Embryonic facial prominence (tissue), 1 donor: ENCODE results near the gene AP2A1.

Experiments used
- DNase-seq: peaks from one replicate; pipeline ENCODE4 v3.0.0-alpha.2; 2016; ENCODE audit errors: extremely low spot score

AP2A1 gene

DNA sequence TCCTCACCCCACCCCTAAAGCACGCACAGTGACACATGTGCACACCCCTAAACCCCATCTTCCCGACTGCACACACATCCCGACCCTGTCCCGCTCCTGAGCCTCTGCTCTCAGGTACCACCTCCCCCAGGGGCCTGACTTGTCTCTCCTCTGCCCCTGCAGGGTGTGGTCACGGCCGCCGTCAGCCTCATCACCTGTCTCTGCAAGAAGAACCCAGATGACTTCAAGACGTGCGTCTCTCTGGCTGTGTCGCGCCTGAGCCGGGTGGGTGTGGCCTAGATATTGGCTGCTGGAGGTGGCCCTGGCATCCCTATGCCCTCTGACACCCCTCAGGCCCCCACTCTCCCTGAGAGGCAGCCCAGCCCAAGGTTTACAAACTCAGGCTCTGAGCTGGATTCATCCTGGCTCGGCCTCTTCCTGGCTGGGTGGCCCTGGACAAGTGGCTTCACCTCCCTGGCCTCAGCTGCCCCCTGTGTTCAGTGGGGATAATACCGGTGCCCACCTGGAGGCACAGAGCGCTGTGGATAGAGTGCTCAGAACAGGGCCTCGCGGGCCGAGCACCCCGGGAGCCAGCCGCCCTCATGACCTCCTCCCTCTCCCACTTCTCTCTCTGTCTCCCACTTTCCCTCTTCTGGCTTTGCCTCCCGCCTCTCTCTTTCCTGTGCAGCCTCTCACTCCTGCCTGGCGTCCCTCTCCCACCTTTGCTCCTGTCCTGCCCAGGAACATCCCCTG, 26.2 kb downstream of the AP2A1 start:
- no peak for DNase-seq

DNA sequence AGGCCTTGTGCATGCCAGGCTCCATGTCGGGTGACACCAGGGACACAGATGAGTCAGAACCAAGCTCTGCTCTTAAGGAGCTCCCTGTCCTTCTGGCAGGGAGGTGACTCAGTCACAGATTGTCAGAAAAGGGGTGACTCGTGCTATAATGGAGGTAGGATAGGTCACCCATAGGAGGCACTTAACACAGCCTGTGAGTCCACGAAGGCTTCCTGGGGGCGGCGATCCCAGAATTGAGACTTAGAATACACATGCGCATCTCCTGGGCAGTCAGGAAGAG, 26.7 kb downstream of the AP2A1 start:
- no peak for DNase-seq

DNA sequence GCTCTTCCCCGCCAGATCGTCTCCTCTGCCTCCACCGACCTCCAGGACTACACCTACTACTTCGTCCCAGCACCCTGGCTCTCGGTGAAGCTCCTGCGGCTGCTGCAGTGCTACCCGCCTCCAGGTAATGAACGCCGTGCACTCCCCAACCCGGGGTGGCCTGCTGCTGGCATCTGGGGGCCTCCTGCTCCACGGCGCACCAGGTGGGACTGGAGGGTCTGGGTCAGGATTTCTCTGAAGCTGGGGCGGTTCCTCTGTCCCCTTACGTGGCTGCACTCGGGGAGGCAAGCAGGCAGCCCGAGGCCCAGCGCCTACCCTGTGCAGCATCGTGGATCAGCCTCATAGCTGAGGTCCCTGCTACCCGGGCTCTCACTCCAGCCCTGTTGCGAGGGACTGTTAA, 28.8 kb downstream of the AP2A1 start:
- no peak for DNase-seq

DNA sequence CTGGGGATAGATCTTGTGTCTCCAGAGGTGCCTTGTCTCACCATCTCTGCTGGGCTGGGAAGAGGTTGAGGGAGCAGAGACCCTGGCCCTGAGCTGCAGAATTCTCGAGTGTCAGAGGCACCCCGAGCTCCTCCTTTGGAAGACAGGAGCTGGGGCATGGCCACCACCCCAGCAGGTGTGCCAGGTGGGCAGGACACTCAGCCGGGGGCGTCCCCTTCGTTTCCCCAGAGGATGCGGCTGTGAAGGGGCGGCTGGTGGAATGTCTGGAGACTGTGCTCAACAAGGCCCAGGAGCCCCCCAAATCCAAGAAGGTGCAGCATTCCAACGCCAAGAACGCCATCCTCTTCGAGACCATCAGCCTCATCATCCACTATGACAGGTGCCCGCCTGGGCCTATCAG, 31.8 kb downstream of the AP2A1 start:
- DNase-seq: no peak

DNA sequence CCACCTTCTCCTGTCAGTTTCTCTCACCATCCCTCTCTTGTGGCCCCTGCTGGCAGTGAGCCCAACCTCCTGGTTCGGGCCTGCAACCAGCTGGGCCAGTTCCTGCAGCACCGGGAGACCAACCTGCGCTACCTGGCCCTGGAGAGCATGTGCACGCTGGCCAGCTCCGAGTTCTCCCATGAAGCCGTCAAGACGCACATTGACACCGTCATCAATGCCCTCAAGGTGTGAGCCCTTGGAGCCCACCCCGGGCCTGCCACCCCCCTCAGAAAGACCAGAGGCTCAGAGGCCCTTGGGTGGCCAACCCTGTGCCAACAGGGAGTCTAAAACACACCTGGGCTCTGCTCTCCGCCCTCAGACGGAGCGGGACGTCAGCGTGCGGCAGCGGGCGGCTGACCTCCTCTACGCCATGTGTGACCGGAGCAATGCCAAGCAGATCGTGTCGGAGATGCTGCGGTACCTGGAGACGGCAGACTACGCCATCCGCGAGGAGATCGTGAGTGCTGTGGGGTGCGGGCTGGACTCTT, 32.5 kb downstream of the AP2A1 start:
- DNase-seq: no peak

- DNase-seq: no peak
These were observed 33.1 kb downstream of the AP2A1 start for GRCh38 chr19:49799798-49800376.

- no peak for DNase-seq
These were observed 34.0 kb downstream of the AP2A1 start for GRCh38 chr19:49800771-49801170.

DNA sequence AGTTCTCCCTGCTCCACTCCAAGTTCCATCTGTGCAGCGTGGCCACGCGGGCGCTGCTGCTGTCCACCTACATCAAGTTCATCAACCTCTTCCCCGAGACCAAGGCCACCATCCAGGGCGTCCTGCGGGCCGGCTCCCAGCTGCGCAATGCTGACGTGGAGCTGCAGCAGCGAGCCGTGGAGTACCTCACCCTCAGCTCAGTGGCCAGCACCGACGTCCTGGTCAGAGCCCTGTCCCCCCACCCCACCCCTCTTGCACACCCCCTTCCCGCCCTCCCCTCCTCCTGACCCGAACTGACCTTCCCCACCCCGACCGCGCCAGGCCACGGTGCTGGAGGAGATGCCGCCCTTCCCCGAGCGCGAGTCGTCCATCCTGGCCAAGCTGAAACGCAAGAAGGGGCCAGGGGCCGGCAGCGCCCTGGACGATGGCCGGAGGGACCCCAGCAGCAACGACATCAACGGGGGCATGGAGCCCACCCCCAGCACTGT, 34.6 kb downstream of the AP2A1 start:
- DNase-seq: no peak

- peak; percentile 69 for DNase-seq
These were observed 35.3 kb downstream of the AP2A1 start for GRCh38 chr19:49801966-49802661.

DNA sequence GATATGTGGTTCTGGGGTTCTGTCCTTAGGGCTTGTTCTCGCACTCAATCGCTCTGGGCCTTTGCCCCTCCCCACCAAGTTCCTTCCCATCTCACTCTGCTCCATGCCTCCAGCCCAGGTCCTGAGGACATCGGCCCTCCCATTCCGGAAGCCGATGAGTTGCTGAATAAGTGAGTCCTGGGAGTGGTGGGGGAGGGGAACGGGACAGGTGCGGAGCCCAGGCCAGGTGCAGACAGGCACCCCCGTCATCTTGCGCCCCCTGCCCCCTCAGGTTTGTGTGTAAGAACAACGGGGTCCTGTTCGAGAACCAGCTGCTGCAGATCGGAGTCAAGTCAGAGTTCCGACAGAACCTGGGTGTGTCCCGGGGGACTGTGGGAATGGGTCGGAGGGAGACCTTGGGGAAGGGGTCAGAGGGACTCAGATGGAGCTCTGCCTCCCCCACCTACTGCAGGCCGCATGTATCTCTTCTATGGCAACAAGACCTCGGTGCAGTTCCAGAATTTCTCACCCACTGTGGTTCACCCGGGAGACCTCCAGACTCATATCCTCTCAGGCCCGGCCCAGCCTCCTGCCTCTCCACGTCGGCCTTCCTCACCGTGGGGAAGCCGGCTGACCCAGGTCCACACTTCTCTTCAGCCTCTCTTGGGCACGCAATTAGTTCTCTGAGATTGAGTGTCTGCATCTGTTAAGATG, 36.2 kb downstream of the AP2A1 start:
- no peak for DNase-seq

GRCh38 chr19:49803529-49803856, 36.7 kb downstream of the AP2A1 start:
- DNase-seq: no peak

GRCh38 chr19:49805822-49806619, 39.2 kb downstream of the AP2A1 start:
- no peak for DNase-seq

GRCh38 chr19:49806620-49806959, 39.8 kb downstream of the AP2A1 start:
- DNase-seq: no peak

GRCh38 chr19:49807058-49807903, 40.5 kb downstream of the AP2A1 start:
- DNase-seq: no peak

- no peak for DNase-seq
These were observed 41.3 kb downstream of the AP2A1 start for GRCh38 chr19:49807904-49808675.

- peak; percentile 89 for DNase-seq
These were observed 41.9 kb downstream of the AP2A1 start for GRCh38 chr19:49808711-49809159.

DNA sequence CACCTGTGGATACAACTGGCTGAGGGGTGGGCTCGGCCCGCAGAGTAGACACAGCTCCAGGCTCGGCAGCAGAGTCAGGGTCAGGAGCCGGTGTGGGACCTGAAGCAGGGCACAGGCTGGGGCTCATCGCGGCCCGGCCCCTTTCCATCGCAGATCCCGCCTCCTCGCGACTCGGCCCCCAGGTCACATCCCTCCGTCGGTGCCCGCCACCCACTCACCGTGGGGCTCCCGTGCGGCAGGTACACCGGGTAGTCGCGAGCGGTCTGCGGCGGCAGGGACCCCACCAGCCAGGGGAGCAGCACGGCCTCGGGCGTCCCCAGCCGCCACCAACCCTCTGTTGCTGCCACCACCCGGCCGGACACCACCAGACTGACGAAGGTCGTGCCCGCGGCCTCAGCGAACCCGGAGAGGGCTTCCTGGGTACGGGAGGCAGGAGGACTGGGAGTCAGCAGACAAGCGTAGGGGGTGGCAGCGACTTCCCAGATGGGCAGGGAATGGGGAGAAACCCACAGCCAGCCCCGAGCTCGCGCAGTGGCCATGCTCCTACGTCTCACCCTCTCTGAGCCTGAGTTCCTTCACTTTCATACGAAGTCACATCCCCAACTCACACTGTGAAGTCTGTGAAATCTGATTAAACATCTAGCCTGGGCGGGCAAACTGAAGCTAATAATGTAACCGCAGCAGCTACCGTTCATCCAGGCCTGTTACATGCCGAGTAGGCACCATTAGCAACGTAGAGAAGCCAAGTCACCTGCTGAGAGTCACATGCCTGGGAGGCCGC, 42.5 kb downstream of the AP2A1 start:
- DNase-seq: no peak

DNA sequence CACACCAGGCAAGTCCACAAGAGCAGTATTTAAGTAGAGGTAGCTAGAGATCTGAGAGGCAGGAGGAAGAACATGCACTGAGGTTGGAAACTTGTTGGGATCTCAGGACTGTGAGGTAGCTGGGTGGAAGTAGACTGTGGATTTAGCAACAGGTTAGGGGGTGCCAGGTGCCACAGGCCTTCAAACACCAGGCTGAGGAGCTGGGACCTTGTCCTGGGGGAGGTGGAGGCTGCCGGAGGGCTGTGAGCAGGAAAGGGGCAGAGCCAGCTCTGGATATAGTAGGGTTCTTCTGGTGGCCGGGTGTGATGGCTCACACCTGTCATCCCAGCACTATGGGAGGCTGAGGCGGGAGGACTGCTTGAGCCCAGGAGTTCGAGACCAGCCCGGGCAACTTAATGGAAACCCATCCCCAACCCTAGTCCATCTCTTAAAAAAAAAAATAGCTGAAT, 43.2 kb downstream of the AP2A1 start:
- no peak for DNase-seq

GRCh38 chr19:49811328-49811727, 44.5 kb downstream of the AP2A1 start:
- no peak for DNase-seq
